Measurements from ENCODE around the gene ACO1.

The ACO1 gene

DNA sequence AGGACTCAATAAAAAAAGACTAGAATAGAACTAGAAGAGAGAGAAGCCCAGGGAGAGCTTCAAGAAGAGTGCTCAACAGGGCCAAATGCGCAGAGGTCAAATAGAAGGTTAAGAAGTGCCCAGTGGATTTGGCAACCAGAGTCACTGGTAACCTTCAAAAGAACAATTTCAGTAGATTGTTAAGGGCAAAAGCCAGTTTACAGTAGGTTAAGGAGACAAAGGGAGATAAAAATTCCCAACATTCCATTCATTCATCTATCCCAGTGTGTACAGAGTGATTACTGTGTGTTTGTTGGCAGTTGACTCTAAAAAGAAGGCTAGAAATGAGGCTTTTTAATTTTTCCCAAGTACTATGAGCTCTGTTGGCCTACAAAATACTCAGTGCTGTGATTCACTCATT lies 72.1 kb downstream of the ACO1 start:
- TF ChIP-seq, protein P1, sequence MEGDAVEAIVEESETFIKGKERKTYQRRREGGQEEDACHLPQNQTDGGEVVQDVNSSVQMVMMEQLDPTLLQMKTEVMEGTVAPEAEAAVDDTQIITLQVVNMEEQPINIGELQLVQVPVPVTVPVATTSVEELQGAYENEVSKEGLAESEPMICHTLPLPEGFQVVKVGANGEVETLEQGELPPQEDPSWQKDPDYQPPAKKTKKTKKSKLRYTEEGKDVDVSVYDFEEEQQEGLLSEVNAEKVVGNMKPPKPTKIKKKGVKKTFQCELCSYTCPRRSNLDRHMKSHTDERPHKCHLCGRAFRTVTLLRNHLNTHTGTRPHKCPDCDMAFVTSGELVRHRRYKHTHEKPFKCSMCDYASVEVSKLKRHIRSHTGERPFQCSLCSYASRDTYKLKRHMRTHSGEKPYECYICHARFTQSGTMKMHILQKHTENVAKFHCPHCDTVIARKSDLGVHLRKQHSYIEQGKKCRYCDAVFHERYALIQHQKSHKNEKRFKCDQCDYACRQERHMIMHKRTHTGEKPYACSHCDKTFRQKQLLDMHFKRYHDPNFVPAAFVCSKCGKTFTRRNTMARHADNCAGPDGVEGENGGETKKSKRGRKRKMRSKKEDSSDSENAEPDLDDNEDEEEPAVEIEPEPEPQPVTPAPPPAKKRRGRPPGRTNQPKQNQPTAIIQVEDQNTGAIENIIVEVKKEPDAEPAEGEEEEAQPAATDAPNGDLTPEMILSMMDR (IDR thresholded peaks at IDR 0.05; ENCODE audit: extremely low read depth, missing control alignments) = no peak
- DNase-seq (ENCODE audit: low spot score) = no peak

DNA sequence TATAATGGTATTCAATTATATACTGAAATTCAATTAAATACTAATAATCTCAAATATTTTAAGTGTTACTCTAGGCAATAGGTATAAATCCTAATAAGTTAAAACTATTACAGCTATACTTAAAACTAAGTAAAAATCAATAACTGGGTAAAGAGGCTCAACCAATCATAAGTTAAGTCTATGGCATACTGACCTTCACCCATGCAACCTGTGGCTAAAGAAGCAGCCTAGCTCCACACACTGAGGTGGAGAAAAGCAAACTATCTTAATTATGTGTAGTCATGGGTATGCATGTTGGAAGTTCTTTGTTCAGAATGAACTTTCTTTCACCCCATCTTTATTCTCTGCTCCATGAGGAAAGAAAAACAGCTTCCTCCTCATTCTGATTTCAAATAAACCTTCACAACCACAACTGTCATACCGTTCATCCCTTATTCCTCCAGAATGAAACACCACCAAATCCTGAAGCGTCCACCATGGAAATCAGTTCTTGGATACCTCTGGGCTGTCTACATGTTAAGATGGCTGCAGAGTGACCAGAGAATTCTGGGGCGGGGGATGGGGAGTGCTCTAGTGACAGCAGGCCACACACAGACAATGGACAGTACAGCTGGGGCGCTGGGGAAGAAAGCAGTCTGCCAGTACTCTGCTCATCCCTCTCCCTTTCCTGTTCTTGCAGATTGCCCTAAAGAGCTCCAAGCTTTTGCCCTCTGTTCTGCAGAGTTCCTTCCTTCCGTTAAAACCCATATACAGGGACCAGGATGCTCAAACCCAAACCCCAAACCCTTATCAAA lies 79.3 kb downstream of the ACO1 start:
- TF ChIP-seq, protein P1 (IDR thresholded peaks at IDR 0.05; ENCODE audit: extremely low read depth, missing control alignments) = no peak

DNA sequence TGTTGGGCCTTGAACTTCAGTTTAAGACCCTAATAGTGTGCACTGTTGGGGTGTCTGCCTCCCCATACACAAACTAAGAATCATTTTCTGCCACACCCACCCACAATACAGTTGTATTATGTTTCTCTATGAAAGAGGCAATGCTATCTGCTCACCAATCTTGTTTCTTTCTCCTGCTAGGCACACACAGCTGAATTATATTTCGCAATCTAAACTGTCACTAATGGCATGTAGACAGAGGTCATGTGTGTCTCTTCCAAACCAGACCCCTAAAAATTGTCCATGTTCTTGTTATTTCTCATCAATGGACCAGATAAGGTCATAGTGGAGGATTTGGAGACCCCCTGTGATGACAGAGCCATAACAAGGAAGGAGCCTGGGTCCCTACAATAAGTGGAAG lies 84.3 kb downstream of the ACO1 start:
- TF ChIP-seq, protein P1 (IDR thresholded peaks at IDR 0.05; ENCODE audit: extremely low read depth, missing control alignments) = no peak
- DNase-seq (ENCODE audit: low spot score) = no peak

More for the DNA sequence above, 79.3 kb downstream of the ACO1 start:
- no peak for DNase-seq (ENCODE audit: low spot score)

DNA sequence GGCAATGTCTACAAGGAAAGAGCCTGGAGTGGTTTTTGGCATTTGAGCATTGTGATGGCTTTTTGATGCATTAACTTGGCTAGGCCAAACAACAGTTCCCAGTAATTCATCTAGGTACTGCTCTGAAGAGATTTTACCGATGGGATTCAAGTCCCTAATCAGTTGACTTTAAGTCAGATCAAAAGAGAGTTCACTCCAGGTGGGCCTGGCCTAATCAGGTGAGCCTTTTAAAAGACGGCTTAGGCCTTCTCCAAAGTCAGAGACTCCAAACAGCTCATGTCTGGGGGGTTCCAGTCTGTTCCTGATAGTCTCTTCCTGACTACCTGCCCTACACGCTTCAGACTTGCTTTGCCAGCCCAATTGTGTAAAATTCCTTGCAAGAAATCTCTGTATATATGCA lies 87.9 kb downstream of the ACO1 start:
- TF ChIP-seq, protein P1 (IDR thresholded peaks at IDR 0.05; ENCODE audit: extremely low read depth, missing control alignments) = no peak
- DNase-seq (ENCODE audit: low spot score) = no peak

DNA sequence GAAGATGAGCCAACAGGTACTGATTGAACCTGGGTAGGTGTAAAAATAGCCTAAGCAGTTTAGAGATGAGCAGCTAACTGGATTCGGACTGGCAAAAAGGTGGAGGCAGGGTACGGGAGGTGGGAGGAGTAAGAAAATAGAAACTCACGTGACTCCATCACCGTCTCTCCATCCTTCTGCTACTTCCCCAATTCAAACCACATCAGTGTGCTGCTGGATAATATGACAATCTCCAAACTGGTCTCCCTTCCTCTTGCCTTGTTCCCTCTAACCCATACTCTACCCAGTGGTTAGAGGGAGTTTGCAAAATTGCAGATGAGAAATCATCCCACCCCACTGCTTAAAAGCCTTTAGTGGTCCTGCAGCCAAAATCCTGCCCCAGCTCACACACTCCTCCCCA lies 98.9 kb downstream of the ACO1 start:
- no peak for DNase-seq (ENCODE audit: low spot score)
- TF ChIP-seq, protein P1 (IDR thresholded peaks at IDR 0.05; ENCODE audit: extremely low read depth, missing control alignments) = no peak

DNA sequence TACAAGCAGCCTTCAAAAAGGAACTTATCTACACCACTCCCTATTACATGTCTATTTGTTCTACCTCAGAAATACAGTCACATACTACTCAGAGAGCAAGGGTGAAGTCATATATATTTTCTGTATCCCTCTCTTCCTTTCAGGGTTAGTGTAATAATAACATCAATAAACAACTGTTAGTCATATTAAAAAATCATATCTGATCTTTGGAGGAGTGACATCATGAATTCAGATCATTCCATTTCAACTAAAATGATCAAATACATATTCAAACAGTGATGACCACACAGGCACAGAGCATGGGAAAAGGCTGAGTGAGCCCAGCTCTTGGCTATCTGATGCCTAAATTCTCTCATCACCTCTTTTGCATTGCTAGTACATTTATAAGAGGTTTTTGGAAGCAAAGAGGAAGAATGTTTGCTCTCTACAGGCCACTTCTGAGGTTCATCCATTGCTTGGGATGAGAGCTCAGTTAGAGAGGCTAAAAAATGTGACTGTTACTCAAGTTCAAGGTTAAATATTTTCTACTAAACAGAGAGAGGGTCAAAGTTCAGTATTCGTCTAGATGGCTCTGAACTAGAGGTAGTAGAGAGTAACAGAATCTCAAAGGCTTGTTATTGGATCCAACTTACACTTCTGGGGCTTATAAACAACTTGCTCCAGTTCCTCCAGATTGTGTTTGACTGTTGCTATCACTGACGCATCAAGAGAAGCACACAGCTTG lies 102.6 kb downstream of the ACO1 start:
- TF ChIP-seq, protein P1 (IDR thresholded peaks at IDR 0.05; ENCODE audit: extremely low read depth, missing control alignments) = no peak
- no peak for DNase-seq (ENCODE audit: low spot score)

DNA sequence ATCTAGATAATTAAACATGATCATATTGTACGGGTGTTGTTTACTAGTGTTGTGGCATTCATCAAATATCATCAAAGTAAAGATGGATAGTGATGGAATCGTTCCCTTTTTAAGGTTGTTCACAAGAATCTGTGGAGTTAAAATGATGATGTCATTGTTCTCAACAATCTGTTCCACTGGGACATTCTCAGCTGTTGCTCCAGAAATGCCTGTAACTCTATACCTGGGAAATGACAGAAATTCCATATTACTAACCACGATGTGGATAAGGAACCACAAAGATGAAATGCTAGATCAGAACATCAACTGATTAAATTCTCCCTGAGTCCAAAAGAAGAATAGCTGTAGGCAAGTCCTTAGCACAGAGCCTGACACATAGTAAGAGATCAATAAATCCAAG lies 103.5 kb downstream of the ACO1 start:
- DNase-seq (ENCODE audit: low spot score) = no peak

More for the DNA sequence above, 103.5 kb downstream of the ACO1 start:
- TF ChIP-seq, protein P1 (IDR thresholded peaks at IDR 0.05; ENCODE audit: extremely low read depth, missing control alignments) = no peak
